GM12878 (cell line): ENCODE results near the gene SCNN1B. TPM values are rescaled to one million over a fixed set of nuclear protein-coding genes. Genes with fewer than 3 reads are reported as not detected.

Experiments
- ATAC-seq: fragments of 200-7000 bp; cut with Tn5 transposase; 3 replicates; pipeline ENCODE4 v1.9.1; 2020; ENCODE audit warnings: mild to moderate bottlenecking, moderate library complexity
- BruUV-seq: library from RNA; stranded (reverse); fragments of 400-500 nt; replicated peaks from 2 replicates; lab custom pipeline; 2021; lab: Mats Ljungman, UMichigan
- CTCF ChIA-PET: fragments of 300-600 bp; sonication (Branson Sonifier 250); formaldehyde crosslinking; extraction: SDS; loops from one replicate; lab custom pipeline; 2021; ENCODE audit warnings: inconsistent platforms; lab: Yijun Ruan, JAX
- POLR2A ChIA-PET: fragments of 350-600 bp; formaldehyde crosslinking; extraction: SDS; loops from one replicate; lab custom pipeline; 2021; ENCODE audit warnings: inconsistent platforms; lab: Charles Lee
- RAD21 ChIA-PET: fragments of 300-600 bp; sonication (Branson Sonifier 250); formaldehyde crosslinking; loops from one replicate; lab custom pipeline; 2023; ENCODE audit warnings: antibody characterized with exemption; ENCODE audit not compliant: unreplicated experiment; lab: Charles Lee
- SMC1A ChIA-PET: fragments of 300-600 bp; sonication (Branson Sonifier 250); formaldehyde crosslinking; loops from one replicate; lab custom pipeline; 2023; ENCODE audit not compliant: unreplicated experiment, uncharacterized antibody; lab: Charles Lee
- DNase-seq: peaks from one replicate; pipeline ENCODE4 v3.0.0-alpha.2; 2011; ENCODE audit warnings: low read depth, low spot score
- FAIRE-seq: peaks from 3 replicates; lab custom pipeline; 2011; peaks lifted over from hg19 to GRCh38; lab: Jason Lieb, UNC
- H2AFZ ChIP-seq: 2 replicates; pipeline ENCODE4 v1.6.0; 2011; ENCODE audit warnings: low read depth, low read length, control low read depth; ENCODE audit not compliant: control insufficient read depth
- H3K27ac ChIP-seq: 2 replicates; pipeline ENCODE4 v1.5.1; 2011; ENCODE audit warnings: control low read depth; ENCODE audit not compliant: control insufficient read depth, insufficient read depth
- H3K27me3 ChIP-seq, 2 experiments: replicated peaks in 1 of 2; 2 replicates each; pipeline versions ENCODE4 v1.6.0 to v1.6.1; 2011; ENCODE audit warnings: low read length in 1 of 2; ENCODE audit not compliant: control insufficient read depth in 2 of 2, insufficient read depth in 2 of 2
- H3K36me3 ChIP-seq, 2 experiments: 2 replicates each; pipeline ENCODE4 v1.5.1; 2011; ENCODE audit warnings: low read length in 1 of 2; ENCODE audit not compliant: control insufficient read depth in 2 of 2, insufficient read depth in 2 of 2
- H3K4me1 ChIP-seq: 2 replicates; pipeline ENCODE4 v1.6.1; 2011; ENCODE audit warnings: mild to moderate bottlenecking, low read length, moderate library complexity, mixed read lengths; ENCODE audit not compliant: control insufficient read depth, insufficient read depth
- H3K4me2 ChIP-seq: 2 replicates; pipeline ENCODE4 v1.6.0; 2011; ENCODE audit warnings: control low read depth; ENCODE audit not compliant: control insufficient read depth, insufficient read depth
- H3K4me3 ChIP-seq: fragments of 200-600 bp; sonication (generic); 2 replicates; pipeline ENCODE4 v1.5.1; 2016
- H3K79me2 ChIP-seq: 2 replicates; pipeline ENCODE4 v1.6.0; 2011; ENCODE audit warnings: low read length; ENCODE audit not compliant: control insufficient read depth, insufficient read depth
- H3K9ac ChIP-seq: 2 replicates; pipeline ENCODE4 v1.8.0; 2011; ENCODE audit warnings: low read length, control low read depth, mixed read lengths; ENCODE audit not compliant: control insufficient read depth, insufficient read depth
- H3K9me3 ChIP-seq: replicated peaks from 3 replicates; pipeline ENCODE4 v1.5.1; 2011; ENCODE audit warnings: mild to moderate bottlenecking, low read length; ENCODE audit not compliant: control insufficient read depth, insufficient read depth
- H4K20me1 ChIP-seq: 2 replicates; pipeline ENCODE4 v1.6.0; 2011; ENCODE audit not compliant: control insufficient read depth, insufficient read depth
- E2F4 ChIP-seq: IDR thresholded peaks from 2 replicates; pipeline ENCODE4 v1.6.1; 2012; ENCODE audit warnings: low read depth, low read length, improper control_type of control experiment
- KAT2A ChIP-seq: conservative IDR thresholded peaks from 2 replicates; pipeline ENCODE4 v1.6.1; 2011; ENCODE audit warnings: low read depth, low read length; ENCODE audit not compliant: control insufficient read depth
- NR2F1 ChIP-seq: fragments of 450-650 bp; conservative IDR thresholded peaks from 2 replicates; pipeline ENCODE4 v1.6.1; 2017; ENCODE audit warnings: mild to moderate bottlenecking
- NRF1 ChIP-seq: conservative IDR thresholded peaks from 2 replicates; pipeline ENCODE4 v1.6.1; 2011; ENCODE audit warnings: mild to moderate bottlenecking, low read depth, low read length, improper control_type of control experiment
- RUNX3 ChIP-seq: IDR thresholded peaks from 2 replicates; pipeline ENCODE4 v1.6.1; 2012; ENCODE audit warnings: low read length, inconsistent platforms
- SMAD5 ChIP-seq: IDR thresholded peaks from 2 replicates; pipeline ENCODE4 v1.6.1; 2016; ENCODE audit warnings: antibody characterized with exemption, low read depth
- SPI1 ChIP-seq: IDR thresholded peaks from 2 replicates; pipeline ENCODE4 v1.6.1; 2011; ENCODE audit warnings: low read depth, mild to moderate bottlenecking, low read length, moderate library complexity, borderline replicate concordance; ENCODE audit not compliant: insufficient read depth
- USF2 ChIP-seq: IDR thresholded peaks from 2 replicates; pipeline ENCODE4 v1.6.1; 2011; ENCODE audit warnings: low read depth, low read length, improper control_type of control experiment, borderline replicate concordance
- ZNF207 ChIP-seq: fragments of 450-650 bp; IDR thresholded peaks from 2 replicates; pipeline ENCODE4 v1.6.1; 2014; ENCODE audit warnings: antibody characterized with exemption, mild to moderate bottlenecking, borderline replicate concordance
- WGBS: methylation state at CpG from one replicate; pipeline ENCODE4 v1.1.6; 2016; ENCODE audit warnings: low lambda C conversion rate; ENCODE audit not compliant: insufficient replicate concordance, insufficient coverage; ENCODE audit errors: missing lambda C conversion rate; 5-methylcytosine and 5-hydroxymethylcytosine counted together
- in situ Hi-C: fragments of 300-500 bp; cut with MboI; formaldehyde crosslinking; loops from 9 replicates; pipeline ENCODE4 v1.14.3; 2018; ENCODE audit warnings: mixed read lengths
- intact Hi-C: fragments of 100-400 bp; cut with micrococcal nuclease; formaldehyde crosslinking; loops from one replicate; pipeline ENCODE4 v1.14.2; 2022; ENCODE audit not compliant: unreplicated experiment
- polyA plus RNA-seq, 11 experiments: library from polyadenylated mRNA; depleted of rRNA in 4 of 11; unstranded in 6 of 11; stranded (reverse) in 5 of 11; fragments of >200 nt; fragmentation: Nextera tagmentation in 4 of 11; fragmentation: Illumina TruSeq in 1 of 11; extraction: Ambion mirVana in 4 of 11; extraction: Trizol in 1 of 11; gene quantifications; 1 replicate in 1 of 11; 2 replicates in 10 of 11; pipeline versions ENCODE4 v1.2.1 to v1.2.3, GENCODE V29; 2011 to 2016; ENCODE audit warnings: inconsistent platforms in 2 of 11, missing spikeins in 2 of 11, low read depth in 1 of 11
- total RNA-seq, 4 experiments: library from RNA; depleted of rRNA in 3 of 4; stranded (reverse); fragments of >200 nt in 3 of 4; fragmentation: Illumina TruSeq in 1 of 4; extraction: Trizol in 1 of 4; gene quantifications; 2 replicates each; pipeline versions ENCODE4 v1.2.1 to v1.2.3, GENCODE V29; 2013 to 2021

SCNN1B gene
- total and polyA plus RNA-seq, 10 of the 15 experiments (the other 5 are each of a cell fraction or from before 2014, with no cell fraction given), result 0.28 to 1.5 (median 0.64) TPM

GRCh38 chr16:23392223-23392600 lies 90.1 kb downstream of the SCNN1B start (continued):
- TF ChIP-seq USF2 (no peak), ZNF207 (no peak)
- TF ChIP-seq, all 136 proteins: peak for 0

GRCh38 chr16:23394141-23394831 lies 92.2 kb downstream of the SCNN1B start:
- H4K20me1 ChIP-seq, result no peaks in the 10 kb centered on the region

More at GRCh38 chr16:23394141-23394831, 92.2 kb downstream of the SCNN1B start:
- in situ Hi-C loops, result no loop called here
- TF ChIP-seq RUNX3 (no peak), E2F4 (no peak), SPI1 (no peak), SMAD5 (no peak), NRF1 (no peak), KAT2A (no peak), NR2F1 (no peak)
- no peak for ATAC-seq
- H3K4me3 ChIP-seq, result no peak overlapping the region
- BruUV-seq, result no TSS peak
- peaks cover 2 to 6% of the 10 kb centered on the region in 2 experiments; a peak in 3 of 4 replicates for H3K36me3 ChIP-seq
- SMC1A ChIA-PET, result no interaction called here
- no peaks in the 10 kb centered on the region for H3K27me3 ChIP-seq
- DNase-seq, result no peak
- WGBS, result 96% methylated on average over 4 of the region's 4 CpGs
- RAD21 ChIA-PET, result no interaction called here
- no peaks in the 10 kb centered on the region for H3K9me3 ChIP-seq
- intact Hi-C loops, result no loop called here
- CTCF ChIA-PET, result no interaction called here
- no peak overlapping the region for H2AFZ ChIP-seq
- H3K4me2 ChIP-seq, result no peak overlapping the region
- H3K27ac ChIP-seq, result no peak overlapping the region
- H3K79me2 ChIP-seq, result no peaks in the 10 kb centered on the region
- no peaks in the 10 kb centered on the region for H3K4me1 ChIP-seq
- H3K9ac ChIP-seq, result no peak overlapping the region
- no peak for FAIRE-seq
- POLR2A ChIA-PET, result no interaction called here
